ENCODE data around the gene PPP2R5C. TPM values are rescaled to one million over a fixed set of nuclear protein-coding genes. Genes with fewer than 3 reads are reported as not detected.
A peak's percentile ranks its signal among the peaks of the same experiment; 100 is the strongest.

The PPP2R5C gene
- total RNA-seq, 3 donors from 2014 or later, result 90.5 to 105 (median 102) TPM

- Histone ChIP-seq H3K9me3 (no peaks in the 10 kb centered on the region), H3K36me3 (no peaks in the 10 kb centered on the region), H3K27me3 (peaks cover 0 to 10% of the 10 kb centered on the region in 2 donors), H3K27ac (no peak overlapping the region), H3K4me3 (no peak overlapping the region), H3K4me1 (no peaks in the 10 kb centered on the region)
- TF ChIP-seq, protein P1, sequence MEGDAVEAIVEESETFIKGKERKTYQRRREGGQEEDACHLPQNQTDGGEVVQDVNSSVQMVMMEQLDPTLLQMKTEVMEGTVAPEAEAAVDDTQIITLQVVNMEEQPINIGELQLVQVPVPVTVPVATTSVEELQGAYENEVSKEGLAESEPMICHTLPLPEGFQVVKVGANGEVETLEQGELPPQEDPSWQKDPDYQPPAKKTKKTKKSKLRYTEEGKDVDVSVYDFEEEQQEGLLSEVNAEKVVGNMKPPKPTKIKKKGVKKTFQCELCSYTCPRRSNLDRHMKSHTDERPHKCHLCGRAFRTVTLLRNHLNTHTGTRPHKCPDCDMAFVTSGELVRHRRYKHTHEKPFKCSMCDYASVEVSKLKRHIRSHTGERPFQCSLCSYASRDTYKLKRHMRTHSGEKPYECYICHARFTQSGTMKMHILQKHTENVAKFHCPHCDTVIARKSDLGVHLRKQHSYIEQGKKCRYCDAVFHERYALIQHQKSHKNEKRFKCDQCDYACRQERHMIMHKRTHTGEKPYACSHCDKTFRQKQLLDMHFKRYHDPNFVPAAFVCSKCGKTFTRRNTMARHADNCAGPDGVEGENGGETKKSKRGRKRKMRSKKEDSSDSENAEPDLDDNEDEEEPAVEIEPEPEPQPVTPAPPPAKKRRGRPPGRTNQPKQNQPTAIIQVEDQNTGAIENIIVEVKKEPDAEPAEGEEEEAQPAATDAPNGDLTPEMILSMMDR (IDR thresholded peaks at IDR 0.05), result no peak
- TF ChIP-seq POLR2A (IDR thresholded peaks at IDR 0.05), result no peak
- intact Hi-C loops (cut with DNase I; ENCODE audit: low total_unique reads), result no loop called here
- DNase-seq (ENCODE audit: low spot score in 2 of 2), result no peak
Measured at GRCh38 chr14:101937926-101938767, 176.6 kb downstream of the PPP2R5C start.

DNA sequence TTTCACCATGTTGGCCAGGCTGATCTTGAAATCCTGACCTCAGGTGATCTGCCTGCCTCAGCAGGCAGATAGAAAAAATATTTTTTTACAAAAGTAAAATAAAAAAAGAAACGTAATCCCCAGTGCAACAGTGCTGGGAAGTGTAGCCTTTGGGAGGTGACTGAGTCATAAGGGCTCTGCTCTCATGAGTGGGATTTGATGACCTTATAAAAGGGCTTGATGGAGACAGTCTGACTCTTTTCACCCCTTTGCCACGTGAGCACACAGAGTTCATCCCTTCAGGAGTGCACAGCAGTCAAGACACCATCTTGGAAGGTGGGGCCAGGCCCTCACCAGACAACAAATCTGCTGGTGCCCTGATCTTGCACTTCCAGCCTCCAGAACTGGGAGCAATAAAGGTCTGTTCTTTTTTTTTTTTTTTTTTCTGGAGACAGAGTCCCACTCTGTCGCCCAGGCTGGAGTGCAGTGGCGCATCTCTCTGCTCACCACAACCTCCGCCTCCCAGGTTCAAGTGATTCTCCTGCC, 178.2 kb downstream of the PPP2R5C start:
- DNase-seq (ENCODE audit: low spot score in 2 of 2), result no peak
- Histone ChIP-seq H3K27ac (no peak overlapping the region), H3K4me1 (no peaks in the 10 kb centered on the region), H3K9me3 (no peaks in the 10 kb centered on the region), H3K4me3 (no peak overlapping the region), H3K36me3 (no peaks in the 10 kb centered on the region), H3K27me3 (peaks cover 0 to 10% of the 10 kb centered on the region in 2 donors)
- no peak for TF ChIP-seq POLR2AphosphoS5 (IDR thresholded peaks at IDR 0.05)
- TF ChIP-seq, protein P1 (IDR thresholded peaks at IDR 0.05), result no peak
- no peak for TF ChIP-seq POLR2A (IDR thresholded peaks at IDR 0.05)
- intact Hi-C loops (cut with DNase I; ENCODE audit: low total_unique reads), result no loop called here

GRCh38 chr14:101944451-101944850, 182.9 kb downstream of the PPP2R5C start:
- Histone ChIP-seq H3K9me3 (no peaks in the 10 kb centered on the region), H3K27ac (no peak overlapping the region), H3K36me3 (no peaks in the 10 kb centered on the region), H3K4me3 (no peak overlapping the region), H3K4me1 (peaks cover 5% of the 10 kb centered on the region in 2 donors), H3K27me3 (no peaks in the 10 kb centered on the region)
- intact Hi-C loops (cut with DNase I; ENCODE audit: low total_unique reads), result no loop called here
- TF ChIP-seq POLR2AphosphoS5 (IDR thresholded peaks at IDR 0.05) (no peak), POLR2A (IDR thresholded peaks at IDR 0.05) (no peak)
- TF ChIP-seq, protein P1 (IDR thresholded peaks at IDR 0.05), result no peak
- DNase-seq (ENCODE audit: low spot score in 2 of 2), result no peak

DNA sequence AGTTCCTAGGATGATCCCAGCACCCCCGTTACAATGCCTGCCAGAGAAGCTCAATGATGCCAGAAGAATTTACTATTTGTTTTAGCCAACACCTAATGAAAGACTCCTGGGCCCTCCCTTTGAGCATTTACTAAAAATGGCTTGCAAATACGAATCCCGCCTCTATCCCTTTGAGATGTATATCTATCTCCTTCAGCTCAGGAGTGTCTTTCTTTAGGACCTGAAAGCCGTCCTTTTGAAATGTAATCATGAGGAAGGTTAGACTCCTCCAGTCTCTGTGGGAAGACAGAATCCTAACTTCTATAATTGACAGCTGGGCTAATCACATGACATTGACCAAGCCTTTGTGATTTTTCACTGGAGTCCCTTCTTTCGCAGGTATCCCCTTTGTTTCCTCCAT, 183.7 kb downstream of the PPP2R5C start:
- no peaks in the 10 kb centered on the region for H3K36me3 ChIP-seq
- no peaks in the 10 kb centered on the region for H3K9me3 ChIP-seq
- no peak for TF ChIP-seq POLR2A (IDR thresholded peaks at IDR 0.05)
- TF ChIP-seq POLR2AphosphoS5 (IDR thresholded peaks at IDR 0.05), result no peak
- TF ChIP-seq, protein P1 (IDR thresholded peaks at IDR 0.05), result no peak
- peaks cover 5 to 6% of the 10 kb centered on the region in 2 donors for H3K4me1 ChIP-seq
- intact Hi-C loops (cut with DNase I; ENCODE audit: low total_unique reads), result no loop called here
- H3K27ac ChIP-seq, result no peak overlapping the region
- DNase-seq (ENCODE audit: low spot score in 2 of 2), result no peak
- no peak overlapping the region for H3K4me3 ChIP-seq
- no peaks in the 10 kb centered on the region for H3K27me3 ChIP-seq

GRCh38 chr14:101947577-101947903, 186.0 kb downstream of the PPP2R5C start:
- Histone ChIP-seq H3K36me3 (no peaks in the 10 kb centered on the region), H3K9me3 (no peaks in the 10 kb centered on the region), H3K27me3 (no peaks in the 10 kb centered on the region), H3K4me3 (peak overlapping the region; percentile 67 to 93 (median 83)), H3K27ac (peak overlapping the region; percentile 99), H3K4me1 (peaks cover 5 to 6% of the 10 kb centered on the region in 2 donors)
- TF ChIP-seq POLR2AphosphoS5 (IDR thresholded peaks at IDR 0.05), result no peak
- TF ChIP-seq, protein P1 (IDR thresholded peaks at IDR 0.05), result no peak
- TF ChIP-seq POLR2A (IDR thresholded peaks at IDR 0.05), result no peak
- intact Hi-C loops (cut with DNase I; ENCODE audit: low total_unique reads), result no loop called here
- DNase-seq (ENCODE audit: low spot score in 2 of 2), result no peak
